HepG2 (cell line): ENCODE measurements around the gene STPG4. TPM values are rescaled to one million over a fixed set of nuclear protein-coding genes. Genes with fewer than 3 reads are reported as not detected.

Source experiments
- BRCA1 ChIP-seq: sonication (generic); formaldehyde crosslinking; IDR thresholded peaks from 2 replicates; pipeline ENCODE4 v1.4.0; 2020; ENCODE audit warnings: missing genetic modification reagents
- GABPB1 ChIP-seq: IDR thresholded peaks from 2 replicates; pipeline ENCODE4 v1.6.1; 2016; ENCODE audit warnings: mild to moderate bottlenecking, missing genetic modification reagents, moderate library complexity, missing compliant biosample characterization
- HNRNPH1 ChIP-seq: fragments of 200-400 bp; formaldehyde crosslinking; optimal IDR thresholded peaks from 2 replicates; pipeline ENCODE3; 2017; ENCODE audit warnings: mild to moderate bottlenecking, low read depth, low read length
- KLF11 ChIP-seq: IDR thresholded peaks from 2 replicates; pipeline ENCODE4 v1.6.1; 2016; ENCODE audit warnings: missing compliant biosample characterization
- KLF13 ChIP-seq: sonication (generic); formaldehyde crosslinking; IDR thresholded peaks from 2 replicates; pipeline ENCODE4 v1.4.0; 2020; ENCODE audit warnings: mild to moderate bottlenecking, missing genetic modification reagents
- PHB2 ChIP-seq: fragments of 450-650 bp; IDR thresholded peaks from 2 replicates; pipeline ENCODE4 v1.6.1; 2018; ENCODE audit not compliant: partially characterized antibody
- POLR2G ChIP-seq: fragments of 200-400 bp; formaldehyde crosslinking; IDR thresholded peaks from 2 replicates; pipeline ENCODE4 v1.6.1; 2018; ENCODE audit warnings: mild to moderate bottlenecking, low read depth, low read length, moderate library complexity
- RBFOX2 ChIP-seq: fragments of 200-400 bp; formaldehyde crosslinking; IDR thresholded peaks from 2 replicates; pipeline ENCODE4 v1.6.1; 2017; ENCODE audit warnings: low read depth, mild to moderate bottlenecking, low read length
- SP4 ChIP-seq: sonication (generic); formaldehyde crosslinking; IDR thresholded peaks from 2 replicates; pipeline ENCODE4 v1.8.1; 2023; ENCODE audit warnings: mild to moderate bottlenecking, missing genetic modification reagents
- STAT6 ChIP-seq: sonication (generic); formaldehyde crosslinking; IDR thresholded peaks from 2 replicates; pipeline ENCODE4 v1.4.0; 2020; ENCODE audit warnings: missing genetic modification reagents, mild to moderate bottlenecking, borderline replicate concordance
- TRAFD1 ChIP-seq: sonication (generic); formaldehyde crosslinking; IDR thresholded peaks from 2 replicates; pipeline ENCODE4 v1.5.1; 2020; ENCODE audit warnings: missing genetic modification reagents, mild to moderate bottlenecking, borderline replicate concordance
- XBP1 ChIP-seq: sonication (generic); formaldehyde crosslinking; IDR thresholded peaks from 2 replicates; pipeline ENCODE4 v1.5.0; 2020; ENCODE audit warnings: missing genetic modification reagents
- ZBTB46 ChIP-seq: sonication (generic); formaldehyde crosslinking; IDR thresholded peaks from 2 replicates; pipeline ENCODE4 v1.4.0; 2020; ENCODE audit warnings: mild to moderate bottlenecking, missing genetic modification reagents, borderline replicate concordance
- ZC3H4 ChIP-seq: sonication (generic); formaldehyde crosslinking; IDR thresholded peaks from 2 replicates; pipeline ENCODE4 v1.4.0; 2020; ENCODE audit warnings: missing genetic modification reagents, borderline replicate concordance
- ZFP41 ChIP-seq: sonication (generic); formaldehyde crosslinking; IDR thresholded peaks from 2 replicates; pipeline ENCODE4 v1.4.0; 2020; ENCODE audit warnings: mild to moderate bottlenecking, missing genetic modification reagents, borderline replicate concordance
- ZNF280B ChIP-seq: sonication (generic); formaldehyde crosslinking; IDR thresholded peaks from 2 replicates; pipeline ENCODE4 v1.5.0; 2020; ENCODE audit warnings: missing genetic modification reagents, mild to moderate bottlenecking, borderline replicate concordance
- ZNF333 ChIP-seq: sonication (generic); formaldehyde crosslinking; IDR thresholded peaks from 2 replicates; pipeline ENCODE4 v1.4.0; 2020; ENCODE audit warnings: mild to moderate bottlenecking, missing genetic modification reagents, borderline replicate concordance
- ZNF33B ChIP-seq: sonication (generic); formaldehyde crosslinking; IDR thresholded peaks from 2 replicates; pipeline ENCODE4 v1.5.1; 2020; ENCODE audit warnings: mild to moderate bottlenecking, missing genetic modification reagents
- polyA plus RNA-seq, 8 experiments: library from polyadenylated mRNA; depleted of rRNA in 3 of 8; stranded (reverse) in 7 of 8; unstranded in 1 of 8; fragments of >200 nt; fragmentation: Illumina TruSeq in 4 of 8; extraction: Trizol in 4 of 8; gene quantifications; 2 replicates each; pipeline versions ENCODE4 v1.2.1 to v1.2.3, GENCODE V29; 2011 to 2016; ENCODE audit warnings: low read depth in 4 of 8, missing spikeins in 1 of 8, mixed read lengths in 1 of 8; ENCODE audit not compliant: insufficient read depth in 1 of 8
- total RNA-seq, 5 experiments: library from RNA; depleted of rRNA; stranded (reverse); fragments of >200 nt; fragmentation: Illumina TruSeq; extraction: Trizol; gene quantifications; 2 replicates each; pipeline ENCODE4 v1.2.3, GENCODE V29; 2016; ENCODE audit warnings: low read depth in 1 of 5

STPG4 gene
- total and polyA plus RNA-seq, 2 of the 13 experiments (the other 11 are each of a cell fraction or from before 2014, with no cell fraction given), result 0.11 to 0.15 TPM

- TF ChIP-seq ZNF280B (0 out of 2 replicates have a peak, but pooled peaks have one; percentile 76), KLF11 (CRISPR knock-in tag) (no peak; the same call in 1 of the 2 replicates), XBP1 (CRISPR knock-in tag) (no peak), ZNF33B (CRISPR knock-in tag) (peak; percentile 39; the same call in 1 of the 2 replicates), PHB2 (no peak), GABPB1 (CRISPR knock-in tag) (no peak; the same call in 1 of the 2 replicates), ZNF333 (CRISPR knock-in tag) (no peak), TRAFD1 (CRISPR knock-in tag) (0 out of 2 replicates have a peak, but pooled peaks have one; percentile 7), POLR2G (no peak; the same call in none of the 2 replicates), ZC3H4 (CRISPR knock-in tag) (peak; percentile 65), ZFP41 (CRISPR knock-in tag) (0 out of 2 replicates have a peak, but pooled peaks have one; percentile 79), HNRNPH1 (peak; percentile 35), ZBTB46 (CRISPR knock-in tag) (peak; percentile 66; the same call in 1 of the 2 replicates), RBFOX2 (peak; percentile 70), BRCA1 (CRISPR knock-in tag) (no peak), STAT6 (no peak), SP4 (CRISPR knock-in tag) (peak; percentile 62; the same call in 1 of the 2 replicates), KLF13 (CRISPR knock-in tag) (0 out of 2 replicates have a peak, but pooled peaks have one; percentile 48)
Observed at GRCh38 chr2:47079515-47080412, 75.3 kb downstream of the STPG4 start (continued).
